GM19438 (cell line): Measurements from ENCODE around the gene COMMD6.

Experiments
- ATAC-seq: cut with Tn5 transposase; IDR thresholded peaks from one replicate; pipeline ENCODE4 v1.9.1; 2021; ENCODE audit warnings: low read depth; ENCODE audit not compliant: unreplicated experiment

COMMD6 gene

GRCh38 chr13:75485286-75486062 lies 52.2 kb downstream of the COMMD6 start:
- no peak for ATAC-seq

DNA sequence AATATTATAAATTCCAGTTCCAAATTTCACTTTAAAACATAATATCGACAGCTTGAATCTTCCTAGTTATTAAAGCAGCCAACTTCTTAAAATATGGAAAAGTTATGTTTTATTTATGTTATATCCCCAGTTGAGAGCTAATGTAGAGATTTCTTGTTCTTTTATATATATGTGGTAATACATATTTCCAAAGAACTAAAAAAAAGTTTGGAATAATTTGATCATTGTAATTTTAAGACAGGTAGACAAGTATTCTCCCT lies 54.9 kb downstream of the COMMD6 start:
- no peak for ATAC-seq

- ATAC-seq, result peak; percentile 68
Observed at GRCh38 chr13:75482070-75482819, 55.4 kb downstream of the COMMD6 start, which contains the start of gene TBC1D4. TSS of gene TBC1D4 (minus strand) at chr13:75482169. CDS start at chr13:75481767, 402 bp downstream.

- ATAC-seq, result peak; percentile 25
Observed at GRCh38 chr13:75481176-75482069, 56.2 kb downstream of the COMMD6 start.

DNA sequence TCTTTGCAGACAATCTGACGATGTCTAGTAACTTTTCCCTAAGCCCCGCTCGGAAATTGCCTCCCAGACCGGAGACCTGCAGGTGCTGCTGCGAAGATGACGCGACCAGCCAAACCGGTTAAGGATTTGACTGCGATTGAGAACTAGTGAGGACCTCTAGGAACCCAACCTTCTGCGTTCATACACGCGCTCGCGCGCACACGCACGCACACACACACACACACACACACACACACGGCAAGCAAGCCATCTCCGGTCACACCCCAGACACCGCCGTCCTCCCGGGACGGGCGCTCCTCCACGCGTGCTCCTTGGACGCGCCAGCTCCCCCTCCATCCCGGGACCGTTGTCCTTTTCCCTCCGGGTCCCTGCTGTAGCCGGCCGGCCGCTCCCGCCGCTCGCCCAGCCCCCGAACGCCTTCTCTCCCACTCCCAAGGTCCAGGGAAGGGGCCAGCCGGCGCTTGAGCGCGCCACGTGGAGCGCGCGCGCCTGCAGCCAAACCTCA lies 56.9 kb downstream of the COMMD6 start:
- peak; percentile 7 for ATAC-seq

GRCh38 chr13:75479102-75479740 lies 58.4 kb downstream of the COMMD6 start:
- ATAC-seq, result no peak

- ATAC-seq, result no peak
Observed at GRCh38 chr13:75478659-75479058, 59.0 kb downstream of the COMMD6 start.
